ENCODE results near the gene CDC42BPG. TPM values are rescaled to one million over a fixed set of nuclear protein-coding genes. Genes with fewer than 3 reads are reported as not detected.

Gene CDC42BPG
- total RNA-seq, 1 donor from 2014 or later, result 0.35 TPM

- Mint-ChIP-seq H3K9me3 (ENCODE audit: low read depth) (no peaks in the 10 kb centered on the region), H3K36me3 (ENCODE audit: low read depth) (no peaks in the 10 kb centered on the region), H3K4me3 (ENCODE audit: unreplicated experiment) (no peak overlapping the region), H3K4me1 (ENCODE audit: low read depth) (no peaks in the 10 kb centered on the region), H3K27me3 (ENCODE audit: low read depth) (no peaks in the 10 kb centered on the region), H3K27ac (ENCODE audit: unreplicated experiment) (no peak overlapping the region)
- no peak for DNase-seq (ENCODE audit: low spot score)
- TF ChIP-seq CTCF (IDR thresholded peaks at IDR 0.05), result no peak
These were observed 11.8 kb downstream of the CDC42BPG start for GRCh38 chr11:64832467-64833197.

- no peaks in the 10 kb centered on the region for H3K4me1 Mint-ChIP-seq (ENCODE audit: low read depth)
- DNase-seq (ENCODE audit: low spot score), result no peak
- no peak for TF ChIP-seq CTCF (IDR thresholded peaks at IDR 0.05)
- H3K27me3 Mint-ChIP-seq (ENCODE audit: low read depth), result no peaks in the 10 kb centered on the region
- H3K27ac Mint-ChIP-seq (ENCODE audit: unreplicated experiment), result no peak overlapping the region
- no peaks in the 10 kb centered on the region for H3K9me3 Mint-ChIP-seq (ENCODE audit: low read depth)
- no peak overlapping the region for H3K4me3 Mint-ChIP-seq (ENCODE audit: unreplicated experiment)
- no peaks in the 10 kb centered on the region for H3K36me3 Mint-ChIP-seq (ENCODE audit: low read depth)
These were observed 13.0 kb downstream of the CDC42BPG start for GRCh38 chr11:64831411-64831891.

- TF ChIP-seq CTCF (IDR thresholded peaks at IDR 0.05), result no peak
These were observed 14.8 kb downstream of the CDC42BPG start for GRCh38 chr11:64829536-64830251.

GRCh38 chr11:64827451-64827839 is 17.0 kb downstream of the CDC42BPG start:
- Mint-ChIP-seq H3K9me3 (ENCODE audit: low read depth) (no peaks in the 10 kb centered on the region), H3K4me3 (ENCODE audit: unreplicated experiment) (no peak overlapping the region), H3K27ac (ENCODE audit: unreplicated experiment) (no peak overlapping the region), H3K36me3 (ENCODE audit: low read depth) (no peaks in the 10 kb centered on the region), H3K27me3 (ENCODE audit: low read depth) (peaks cover 1% of the 10 kb centered on the region), H3K4me1 (ENCODE audit: low read depth) (no peaks in the 10 kb centered on the region)
- DNase-seq (ENCODE audit: low spot score), result no peak
- no peak for TF ChIP-seq CTCF (IDR thresholded peaks at IDR 0.05)

More at GRCh38 chr11:64829536-64830251, 14.8 kb downstream of the CDC42BPG start:
- no peaks in the 10 kb centered on the region for H3K27me3 Mint-ChIP-seq (ENCODE audit: low read depth)
- no peak overlapping the region for H3K4me3 Mint-ChIP-seq (ENCODE audit: unreplicated experiment)
- H3K4me1 Mint-ChIP-seq (ENCODE audit: low read depth), result no peaks in the 10 kb centered on the region
- H3K27ac Mint-ChIP-seq (ENCODE audit: unreplicated experiment), result no peak overlapping the region
- H3K36me3 Mint-ChIP-seq (ENCODE audit: low read depth), result no peaks in the 10 kb centered on the region
- no peaks in the 10 kb centered on the region for H3K9me3 Mint-ChIP-seq (ENCODE audit: low read depth)
- peak; percentile 90 for DNase-seq (ENCODE audit: low spot score)

DNA sequence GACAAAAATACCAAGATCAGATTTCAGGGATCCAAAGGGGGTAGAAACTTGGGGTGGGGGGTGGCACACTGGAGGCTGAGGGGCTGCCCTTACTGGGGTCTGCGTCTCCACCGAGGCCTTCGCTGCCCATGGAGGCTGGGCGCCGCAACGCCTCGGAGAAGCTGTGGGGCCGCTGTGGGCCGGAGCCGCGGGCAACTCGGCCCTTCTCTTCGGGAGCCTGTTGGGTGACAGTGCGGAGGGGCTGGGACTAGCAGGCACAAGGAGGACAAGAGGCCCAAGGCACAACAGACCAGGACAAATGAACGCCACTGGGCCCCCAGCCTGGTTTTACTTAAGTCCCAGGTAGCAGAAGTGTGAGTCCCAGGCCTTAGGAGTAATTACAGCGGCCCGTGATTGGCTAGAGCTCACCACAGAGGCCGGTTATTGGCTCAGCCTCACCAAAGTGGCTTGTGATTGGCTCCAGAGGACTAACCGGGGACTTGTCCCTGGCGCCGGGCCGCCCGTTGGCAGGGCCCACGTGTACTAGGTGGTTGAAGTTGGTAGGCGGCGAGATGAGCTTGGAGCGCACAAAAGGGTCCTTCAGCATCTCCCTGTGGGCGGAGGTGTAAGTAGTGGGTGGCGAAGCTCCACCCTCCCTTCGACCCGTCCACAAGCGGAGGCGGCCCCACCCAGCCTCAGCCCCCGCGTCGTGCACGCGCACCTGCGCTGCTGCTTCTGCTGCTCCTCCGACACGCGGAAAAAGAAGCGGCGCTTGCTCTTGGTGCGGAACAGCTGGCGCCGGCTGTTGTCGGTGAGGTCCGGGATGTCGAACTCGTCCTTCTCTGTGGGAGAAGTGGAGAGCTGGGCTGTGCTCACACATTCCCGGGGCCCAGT is 17.6 kb downstream of the CDC42BPG start:
- Mint-ChIP-seq H3K9me3 (ENCODE audit: low read depth) (no peaks in the 10 kb centered on the region), H3K27me3 (ENCODE audit: low read depth) (peaks cover 1% of the 10 kb centered on the region), H3K4me3 (ENCODE audit: unreplicated experiment) (no peak overlapping the region), H3K4me1 (ENCODE audit: low read depth) (no peaks in the 10 kb centered on the region), H3K27ac (ENCODE audit: unreplicated experiment) (no peak overlapping the region), H3K36me3 (ENCODE audit: low read depth) (no peaks in the 10 kb centered on the region)
- peak; percentile 92 for DNase-seq (ENCODE audit: low spot score)
- TF ChIP-seq CTCF (IDR thresholded peaks at IDR 0.05), result no peak
